PC-9 (cell line): ENCODE data around the gene SLC25A27. TPM values are rescaled to one million over a fixed set of nuclear protein-coding genes. Genes with fewer than 3 reads are reported as not detected.

ENCODE experiments used
- BruUV-seq: library from RNA; stranded (reverse); fragments of 400-500 nt; replicated peaks from 2 replicates; lab custom pipeline; 2021; lab: Mats Ljungman, UMichigan
- CTCF ChIA-PET: fragments of 300-600 bp; sonication (Branson Sonifier 250); formaldehyde crosslinking; loops from one replicate; lab custom pipeline; 2022; ENCODE audit warnings: antibody characterized with exemption; lab: Charles Lee
- POLR2A ChIA-PET: fragments of 300-600 bp; sonication (Branson Sonifier 250); formaldehyde crosslinking; loops from one replicate; lab custom pipeline; 2022; ENCODE audit warnings: antibody characterized with exemption; ENCODE audit not compliant: unreplicated experiment; lab: Charles Lee
- DNase-seq, 2 experiments: peaks; one replicate each; pipeline versions ENCODE4 v3.0.0 to v3.0.0-alpha.2; 2015 to 2022; ENCODE audit warnings: mixed read lengths in 1 of 2
- H2AFZ ChIP-seq: fragments of 200-600 bp; sonication (generic); 2 replicates; pipeline ENCODE4 v1.8.1; 2017; ENCODE audit warnings: antibody characterized with exemption
- H3F3A ChIP-seq: fragments of 200-600 bp; sonication (generic); 2 replicates; pipeline ENCODE4 v1.8.1; 2017; ENCODE audit warnings: antibody characterized with exemption, mild to moderate bottlenecking, low read depth; ENCODE audit not compliant: insufficient read depth
- H3K27ac ChIP-seq: fragments of 200-600 bp; sonication (generic); 2 replicates; pipeline ENCODE4 v1.6.1; 2016; ENCODE audit warnings: mixed run types
- H3K27me3 ChIP-seq: fragments of 200-600 bp; sonication (generic); 2 replicates; pipeline ENCODE4 v1.6.1; 2016; ENCODE audit warnings: low read depth, mixed run types; ENCODE audit not compliant: insufficient read depth
- H3K36me3 ChIP-seq: fragments of 200-600 bp; sonication (generic); 2 replicates; pipeline ENCODE4 v1.6.1; 2016; ENCODE audit warnings: low read depth, mixed run types
- H3K4me1 ChIP-seq: fragments of 200-600 bp; sonication (generic); replicated peaks from 2 replicates; pipeline ENCODE4 v1.6.1; 2016; ENCODE audit warnings: mixed run types; ENCODE audit not compliant: insufficient read depth
- H3K4me2 ChIP-seq: fragments of 200-600 bp; sonication (generic); 2 replicates; pipeline ENCODE4 v1.6.1; 2017; ENCODE audit warnings: mixed run types
- H3K4me3 ChIP-seq: fragments of 200-600 bp; sonication (generic); 2 replicates; pipeline ENCODE4 v1.6.1; 2016; ENCODE audit warnings: mixed run types
- H3K79me2 ChIP-seq: fragments of 200-600 bp; sonication (generic); 2 replicates; pipeline ENCODE4 v1.6.1; 2017; ENCODE audit warnings: low read depth, mixed run types
- H3K9me2 ChIP-seq: fragments of 200-600 bp; sonication (generic); 2 replicates; pipeline ENCODE4 v1.8.1; 2017; ENCODE audit warnings: mild to moderate bottlenecking; ENCODE audit not compliant: insufficient read depth
- H3K9me3 ChIP-seq: fragments of 200-600 bp; sonication (generic); 2 replicates; pipeline ENCODE4 v1.8.1; 2016; ENCODE audit warnings: low read depth; ENCODE audit not compliant: insufficient read depth
- H4K20me1 ChIP-seq: fragments of 200-600 bp; sonication (generic); 2 replicates; pipeline ENCODE4 v1.8.1; 2017; ENCODE audit not compliant: insufficient read depth
- CTCF ChIP-seq: fragments of 200-600 bp; sonication (generic); conservative IDR thresholded peaks from 2 replicates; pipeline ENCODE4 v1.6.1; 2017; ENCODE audit warnings: mixed run types, antibody characterized with exemption, mild to moderate bottlenecking, moderate library complexity
- EZH2 ChIP-seq: fragments of 200-600 bp; sonication (generic); IDR thresholded peaks from 2 replicates; pipeline ENCODE4 v1.8.0; 2017; ENCODE audit warnings: antibody characterized with exemption, low read depth
- intact Hi-C: fragments of 100-400 bp; cut with micrococcal nuclease; formaldehyde crosslinking; loops from one replicate; pipeline ENCODE4 v1.10.0; 2022; ENCODE audit not compliant: unreplicated experiment
- total RNA-seq: library from RNA; stranded (reverse); gene quantifications from 2 replicates; pipeline ENCODE4 v1.2.3, GENCODE V29; 2021

Gene SLC25A27
- total RNA-seq, 1 experiment from 2014 or later: 25.0 TPM

DNA sequence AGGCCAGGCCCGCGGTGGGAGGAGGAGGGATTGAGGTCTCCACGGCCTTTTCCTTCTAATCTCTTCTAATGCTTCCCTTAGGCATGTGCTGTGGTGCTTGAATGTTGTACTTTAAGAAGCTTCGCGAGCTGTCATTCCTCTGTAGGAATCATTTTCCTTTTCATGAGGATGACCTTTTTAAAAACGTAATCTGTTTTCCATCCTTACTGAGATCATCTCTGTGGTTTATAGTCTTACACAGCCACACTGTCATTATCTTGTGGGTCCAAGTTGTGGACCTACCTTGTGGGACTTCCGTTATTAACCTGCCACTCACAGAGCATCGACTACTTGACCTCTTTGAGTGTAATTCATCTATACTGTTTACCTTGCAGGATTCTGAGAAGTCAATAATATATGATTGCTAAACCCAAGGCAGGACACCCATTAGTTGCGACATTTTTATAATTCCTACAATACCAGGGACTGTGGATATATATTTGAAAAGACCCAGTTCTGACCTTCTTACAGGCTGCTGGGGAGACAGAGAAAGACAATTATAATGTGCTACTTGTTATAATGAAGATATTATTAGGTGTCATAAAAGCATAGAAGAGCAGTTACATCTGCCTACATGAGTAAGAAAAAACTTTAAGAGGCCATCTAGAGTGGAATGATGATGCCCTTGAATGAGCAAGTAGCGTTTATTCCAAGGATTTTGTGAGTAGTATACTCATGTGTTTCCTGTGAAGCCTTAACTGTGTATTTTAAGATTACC lies 842 bp downstream of the SLC25A27 start:
- H3K4me2 ChIP-seq: peak overlapping the region; percentile 75
- peaks cover 29% of the 10 kb centered on the region for H3K79me2 ChIP-seq
- no TSS peak for BruUV-seq
- peaks cover 20% of the 10 kb centered on the region; the same call in 1 of the 2 replicates for H3F3A ChIP-seq
- H3K36me3 ChIP-seq: no peaks in the 10 kb centered on the region
- H4K20me1 ChIP-seq: 0 out of 2 replicates have a peak, but pooled peaks cover 4% of the 10 kb centered on the region
- H3K9me3 ChIP-seq: no peaks in the 10 kb centered on the region
- peaks cover 55% of the 10 kb centered on the region for H3K4me1 ChIP-seq
- DNase-seq: no peak
- intact Hi-C loops: loop anchor here (5.0 kb wide), 1 partner anchor 394 kb away; no protein-coding TSS in a partner anchor
- peak overlapping the region; percentile 93 for H3K4me3 ChIP-seq
- CTCF ChIA-PET: no interaction called here
- POLR2A ChIA-PET: no interaction called here
- peak overlapping the region; percentile 97 for H2AFZ ChIP-seq
- H3K27me3 ChIP-seq: no peaks in the 10 kb centered on the region
- no peak overlapping the region for H3K27ac ChIP-seq
- H3K9me2 ChIP-seq: no peaks in the 10 kb centered on the region
- TF ChIP-seq EZH2 (no peak), CTCF (no peak)

GRCh38 chr6:46655803-46656202 lies 3.0 kb downstream of the SLC25A27 start:
- CTCF ChIA-PET: no interaction called here
- Histone ChIP-seq H3K9me2 (no peaks in the 10 kb centered on the region), H2AFZ (no peak overlapping the region), H3K4me1 (peaks cover 34% of the 10 kb centered on the region), H4K20me1 (0 out of 2 replicates have a peak, but pooled peaks cover 4% of the 10 kb centered on the region), H3K27me3 (no peaks in the 10 kb centered on the region), H3F3A (peaks cover 9% of the 10 kb centered on the region; the same call in 1 of the 2 replicates), H3K9me3 (no peaks in the 10 kb centered on the region), H3K79me2 (peaks cover 19% of the 10 kb centered on the region), H3K4me2 (no peak overlapping the region), H3K36me3 (no peaks in the 10 kb centered on the region), H3K4me3 (no peak overlapping the region), H3K27ac (no peak overlapping the region)
- intact Hi-C loops: no loop called here
- BruUV-seq: no TSS peak
- POLR2A ChIA-PET: no interaction called here
- DNase-seq: no peak
- TF ChIP-seq CTCF (peak; percentile 36; the same call in 1 of the 2 replicates), EZH2 (no peak)

DNA sequence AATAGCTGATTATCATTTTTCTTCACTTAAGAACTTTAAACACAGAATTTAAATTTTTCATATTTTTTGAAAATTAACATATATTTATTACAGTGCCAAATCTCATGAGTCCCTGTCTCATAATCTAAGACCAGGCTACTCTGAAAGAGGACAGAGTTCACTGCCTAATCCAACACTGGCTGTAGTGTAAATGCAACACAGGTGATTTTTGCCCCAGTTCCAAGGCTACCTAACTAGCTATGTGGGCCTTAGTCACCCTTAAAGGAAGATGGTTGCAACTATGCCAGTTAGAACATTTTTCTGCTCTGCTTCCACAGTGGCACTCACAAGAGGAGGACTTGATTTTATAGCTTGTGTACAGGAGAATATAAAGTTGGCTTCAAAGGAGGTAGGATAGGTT lies 4.9 kb downstream of the SLC25A27 start:
- no peaks in the 10 kb centered on the region for H3K9me2 ChIP-seq
- POLR2A ChIA-PET: interaction anchor here (0.7 to 1.0 kb wide), 2 partner anchors 27 to 256 kb away, joined by 3 to 4 read pairs; no protein-coding TSS in a partner anchor
- H2AFZ ChIP-seq: no peak overlapping the region
- no peaks in the 10 kb centered on the region for H3K9me3 ChIP-seq
- CTCF ChIA-PET: no interaction called here
- peaks cover 4% of the 10 kb centered on the region; the same call in 1 of the 2 replicates for H3F3A ChIP-seq
- 0 out of 2 replicates have a peak, but pooled peaks cover 4% of the 10 kb centered on the region for H3K79me2 ChIP-seq
- DNase-seq: peak in 1 of 2 experiments; percentile 56
- no peak overlapping the region for H3K4me2 ChIP-seq
- H3K4me1 ChIP-seq: peaks cover 26% of the 10 kb centered on the region
- H3K4me3 ChIP-seq: no peak overlapping the region
- BruUV-seq: no TSS peak
- no peaks in the 10 kb centered on the region for H3K36me3 ChIP-seq
- H3K27ac ChIP-seq: no peak overlapping the region
- H3K27me3 ChIP-seq: no peaks in the 10 kb centered on the region
- 0 out of 2 replicates have a peak, but pooled peaks cover 4% of the 10 kb centered on the region for H4K20me1 ChIP-seq
- intact Hi-C loops: no loop called here
- TF ChIP-seq CTCF (no peak), EZH2 (no peak)
